B cell (primary cell): ENCODE results near the gene IRGM. TPM values are rescaled to one million over a fixed set of nuclear protein-coding genes. Genes with fewer than 3 reads are reported as not detected.
"Not testable (repeated sequence)": the region's sequence is repeated elsewhere in the genome, so short reads cannot be mapped to it uniquely, and the experiment has no call there.

Source experiments
- ATAC-seq: fragments of 200-7000 bp; cut with Tn5 transposase; one replicate; pipeline ENCODE4 v1.10.0; 2021; ENCODE audit warnings: low read depth, mild to moderate bottlenecking, moderate number of reproducible peaks, moderate library complexity
- CTCF ChIA-PET: fragments of 350-600 bp; sonication (Branson Sonifier 250); formaldehyde crosslinking; loops from one replicate; lab custom pipeline; 2021; ENCODE audit warnings: antibody characterized with exemption, inconsistent platforms; lab: Charles Lee
- POLR2A ChIA-PET: fragments of 350-600 bp; sonication (Branson Sonifier 250); formaldehyde crosslinking; loops from one replicate; lab custom pipeline; 2021; ENCODE audit warnings: antibody characterized with exemption; lab: Charles Lee
- DNase-seq: peaks from one replicate; pipeline ENCODE4 v3.0.0; 2013
- H2AFZ ChIP-seq: 2 replicates; pipeline ENCODE4 v1.6.1; 2012; ENCODE audit warnings: mild to moderate bottlenecking, low read depth, low read length; ENCODE audit not compliant: insufficient read depth, poor library complexity, severe bottlenecking
- H3K27ac ChIP-seq, 2 donors: 1 replicate in 1 of 2; 2 replicates in 1 of 2; pipeline ENCODE4 v1.5.1; 2012 to 2013; ENCODE audit warnings: low read length in 2 of 2, mild to moderate bottlenecking in 2 of 2, moderate library complexity in 1 of 2
- H3K27me3 ChIP-seq, 4 experiments: fragments of 200-600 bp in 1 of 4; sonication (generic) in 1 of 4; replicated peaks in 1 of 4; 1 replicate in 2 of 4; 2 replicates in 2 of 4; pipeline versions ENCODE4 v1.6.1 to v1.7.0; 2013 to 2016; ENCODE audit warnings: low read length in 3 of 4, mild to moderate bottlenecking in 2 of 4, mixed read lengths in 1 of 4, moderate library complexity in 1 of 4; ENCODE audit not compliant: insufficient read depth in 4 of 4, control insufficient read depth in 3 of 4; ENCODE audit errors: control extremely low read depth in 1 of 4
- H3K36me3 ChIP-seq, 2 experiments: replicated peaks in 1 of 2; 1 replicate in 1 of 2; 2 replicates in 1 of 2; pipeline versions ENCODE4 v1.6.1 to v1.7.1; 2013; ENCODE audit warnings: low read length in 1 of 2; ENCODE audit not compliant: insufficient read depth in 2 of 2, control insufficient read depth in 1 of 2; ENCODE audit errors: control extremely low read depth in 1 of 2, extremely low read depth in 1 of 2
- H3K4me1 ChIP-seq, 2 donors: fragments of 200-600 bp in 1 of 2; sonication (generic) in 1 of 2; 1 replicate in 1 of 2; 2 replicates in 1 of 2; pipeline versions ENCODE4 v1.5.1 to v1.6.1; 2013 to 2017; ENCODE audit warnings: low read length in 2 of 2; ENCODE audit not compliant: control insufficient read depth in 2 of 2, insufficient read depth in 2 of 2
- H3K4me2 ChIP-seq: replicated peaks from 2 replicates; pipeline ENCODE3; 2012; ENCODE audit warnings: mild to moderate bottlenecking, low read depth, low read length; ENCODE audit not compliant: poor library complexity, severe bottlenecking
- H3K4me3 ChIP-seq, 5 experiments: fragments of 200-600 bp in 1 of 5; sonication (generic) in 1 of 5; 1 replicate in 3 of 5; 2 replicates in 2 of 5; pipeline versions ENCODE4 v1.5.1 to v1.7.0; 2011 to 2016; ENCODE audit warnings: low read length in 4 of 5, mild to moderate bottlenecking in 4 of 5, low read depth in 2 of 5, control low read depth in 1 of 5, moderate library complexity in 1 of 5; ENCODE audit not compliant: insufficient read depth in 1 of 5; ENCODE audit errors: control extremely low read depth in 1 of 5, extremely low read depth in 1 of 5
- H3K79me2 ChIP-seq: fragments of 200-600 bp; sonication (generic); one replicate; pipeline ENCODE4 v1.6.0; 2016; ENCODE audit warnings: low read length; ENCODE audit not compliant: control insufficient read depth, insufficient read depth
- H3K9ac ChIP-seq: fragments of 200-600 bp; sonication (generic); 2 replicates; pipeline ENCODE4 v1.6.1; 2017; ENCODE audit warnings: mild to moderate bottlenecking, low read length, moderate library complexity
- H3K9me3 ChIP-seq, 3 donors: one replicate each; pipeline versions ENCODE4 v1.6.1 to v1.7.1; 2013; ENCODE audit warnings: low read length in 2 of 3; ENCODE audit not compliant: control insufficient read depth in 2 of 3, insufficient read depth in 1 of 3; ENCODE audit errors: control extremely low read depth in 1 of 3
- H4K20me1 ChIP-seq: 2 replicates; pipeline ENCODE4 v1.6.0; 2012; ENCODE audit warnings: mild to moderate bottlenecking, low read length; ENCODE audit not compliant: insufficient read depth, control insufficient read depth, poor library complexity, severe bottlenecking
- H3K27ac Mint-ChIP-seq: one replicate; pipeline ENCODE4 v1.8.0; 2021; ENCODE audit warnings: mixed read lengths
- H3K27me3 Mint-ChIP-seq: one replicate; pipeline ENCODE4 v1.8.0; 2021; ENCODE audit warnings: mixed read lengths
- H3K4me1 Mint-ChIP-seq: one replicate; pipeline ENCODE4 v1.8.0; 2021; ENCODE audit warnings: mixed read lengths
- H3K4me3 Mint-ChIP-seq: one replicate; pipeline ENCODE4 v1.8.0; 2021; ENCODE audit warnings: mixed read lengths
- H3K9me3 Mint-ChIP-seq: one replicate; pipeline ENCODE4 v1.8.0; 2022; ENCODE audit warnings: mixed read lengths; ENCODE audit not compliant: insufficient read depth
- EZH2 ChIP-seq: IDR thresholded peaks from 2 replicates; pipeline ENCODE4 v1.6.1; 2012; ENCODE audit warnings: borderline replicate concordance, low read depth, mild to moderate bottlenecking, moderate library complexity, low read length; ENCODE audit not compliant: insufficient read depth, poor library complexity, severe bottlenecking
- WGBS: methylation state at CpG from one replicate; pipeline ENCODE4 v1.1.5; 2013; ENCODE audit warnings: missing lambda C conversion rate; ENCODE audit not compliant: insufficient coverage; 5-methylcytosine and 5-hydroxymethylcytosine counted together
- intact Hi-C: fragments of 100-400 bp; cut with micrococcal nuclease; formaldehyde crosslinking; loops from one replicate; pipeline ENCODE4 v1.10.0; 2022
- polyA plus RNA-seq: library from polyadenylated mRNA; depleted of rRNA; stranded (reverse); fragments of >200 nt; gene quantifications from 2 replicates; pipeline ENCODE4 v1.2.3, GENCODE V29; 2012
- total RNA-seq, 2 donors: library from RNA; stranded (reverse); fragments of 120-200 nt in 1 of 2; gene quantifications; 1 replicate in 1 of 2; 2 replicates in 1 of 2; pipeline versions ENCODE4 v1.2.3 to v1.2.4, GENCODE V29; 2013 to 2022
- TF ChIP-seq, protein P1 (sequence below): fragments of 200-600 bp; IDR thresholded peaks from one replicate; pipeline ENCODE4 v1.8.0; 2022; ENCODE audit warnings: antibody characterized with exemption, mild to moderate bottlenecking

Gene IRGM
- total and polyA plus RNA-seq, 2 donors (not counting 1 experiment from before 2014, with no cell fraction given): 1.3 to 2.5 TPM

DNA sequence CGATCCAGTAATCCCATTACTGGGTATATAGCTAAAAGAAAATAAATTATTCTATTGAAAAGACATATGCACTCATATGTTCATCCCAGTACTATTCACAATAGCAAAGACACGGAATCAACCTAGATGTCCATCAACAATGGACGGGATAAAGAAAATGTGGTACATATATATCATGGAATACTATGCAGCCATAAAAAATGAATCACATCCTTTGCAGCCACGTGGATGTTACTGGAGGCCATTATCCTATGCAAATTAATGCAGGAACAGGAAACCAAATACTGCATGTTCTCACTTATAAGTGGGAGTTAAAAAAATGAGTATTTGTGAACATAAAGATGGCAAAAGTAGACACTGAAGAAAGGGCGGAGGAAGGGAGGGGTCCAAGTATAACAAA, 16.6 kb upstream of the IRGM start:
- no peak overlapping the region for H3K9ac ChIP-seq
- no CpG with 5 or more reads among the region's 5 CpGs for WGBS
- CTCF ChIA-PET: no interaction called here
- Mint-ChIP-seq H3K27ac (no peak overlapping the region), H3K9me3 (peaks cover 6% of the 10 kb centered on the region), H3K27me3 (peaks cover 4% of the 10 kb centered on the region), H3K4me1 (no peaks in the 10 kb centered on the region), H3K4me3 (no peak overlapping the region)
- no peaks in the 10 kb centered on the region for H3K79me2 ChIP-seq
- H3K4me2 ChIP-seq: no peak overlapping the region
- POLR2A ChIA-PET: no interaction called here
- peaks cover 0 to 14% (median 1%) of the 10 kb centered on the region in 3 donors for H3K9me3 ChIP-seq
- H3K4me3 ChIP-seq: no peak overlapping the region
- intact Hi-C loops: no loop called here
- no peaks in the 10 kb centered on the region for H4K20me1 ChIP-seq
- DNase-seq (no peak), ATAC-seq (no peak)
- peaks cover 0 to under 1% (median 0%) of the 10 kb centered on the region in 4 experiments for H3K27me3 ChIP-seq
- TF ChIP-seq, protein P1, sequence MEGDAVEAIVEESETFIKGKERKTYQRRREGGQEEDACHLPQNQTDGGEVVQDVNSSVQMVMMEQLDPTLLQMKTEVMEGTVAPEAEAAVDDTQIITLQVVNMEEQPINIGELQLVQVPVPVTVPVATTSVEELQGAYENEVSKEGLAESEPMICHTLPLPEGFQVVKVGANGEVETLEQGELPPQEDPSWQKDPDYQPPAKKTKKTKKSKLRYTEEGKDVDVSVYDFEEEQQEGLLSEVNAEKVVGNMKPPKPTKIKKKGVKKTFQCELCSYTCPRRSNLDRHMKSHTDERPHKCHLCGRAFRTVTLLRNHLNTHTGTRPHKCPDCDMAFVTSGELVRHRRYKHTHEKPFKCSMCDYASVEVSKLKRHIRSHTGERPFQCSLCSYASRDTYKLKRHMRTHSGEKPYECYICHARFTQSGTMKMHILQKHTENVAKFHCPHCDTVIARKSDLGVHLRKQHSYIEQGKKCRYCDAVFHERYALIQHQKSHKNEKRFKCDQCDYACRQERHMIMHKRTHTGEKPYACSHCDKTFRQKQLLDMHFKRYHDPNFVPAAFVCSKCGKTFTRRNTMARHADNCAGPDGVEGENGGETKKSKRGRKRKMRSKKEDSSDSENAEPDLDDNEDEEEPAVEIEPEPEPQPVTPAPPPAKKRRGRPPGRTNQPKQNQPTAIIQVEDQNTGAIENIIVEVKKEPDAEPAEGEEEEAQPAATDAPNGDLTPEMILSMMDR: no peak
- no peak for TF ChIP-seq EZH2
- H3K36me3 ChIP-seq: no peaks in the 10 kb centered on the region
- no peaks in the 10 kb centered on the region for H3K4me1 ChIP-seq
- no peak overlapping the region for H3K27ac ChIP-seq
- no peak overlapping the region for H2AFZ ChIP-seq

DNA sequence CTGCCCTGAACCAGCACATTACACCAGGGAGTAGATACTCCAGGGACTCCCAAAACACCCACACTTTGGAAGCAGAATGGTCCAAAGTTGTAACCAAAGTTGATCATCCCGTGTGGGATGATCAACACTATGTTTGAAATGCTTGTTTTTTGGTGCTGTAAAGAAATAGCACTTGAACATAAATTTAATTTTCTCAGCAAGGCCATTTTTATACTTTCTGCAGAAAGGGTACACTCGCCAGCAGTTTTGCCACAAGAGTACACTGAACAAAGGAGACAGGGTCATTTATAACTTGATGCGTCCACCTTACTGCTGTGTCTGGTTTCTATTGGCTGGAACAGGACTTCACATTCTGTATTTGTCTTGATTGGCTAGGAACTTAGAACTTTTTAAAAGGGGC, 14.5 kb upstream of the IRGM start:
- not testable (repeated sequence) for H3K9me3 Mint-ChIP-seq

More for the DNA sequence above, 14.5 kb upstream of the IRGM start:
- H3K36me3 ChIP-seq, POLR2A ChIA-PET, H3K4me1 ChIP-seq, H2AFZ ChIP-seq, H3K27me3 ChIP-seq, H3K27me3 Mint-ChIP-seq, H3K79me2 ChIP-seq, H4K20me1 ChIP-seq, H3K4me3 Mint-ChIP-seq, DNase-seq, H3K27ac Mint-ChIP-seq, ATAC-seq, H3K4me1 Mint-ChIP-seq, H3K4me3 ChIP-seq, H3K4me2 ChIP-seq, CTCF ChIA-PET, H3K9ac ChIP-seq, H3K27ac ChIP-seq, intact Hi-C loops: not testable (repeated sequence)
- peaks cover 0 to 14% (median 2%) of the 10 kb centered on the region in 3 donors for H3K9me3 ChIP-seq
- no CpG with 5 or more reads among the region's 3 CpGs for WGBS
